Muscle of arm (tissue), 12 donors: ENCODE measurements around the gene GFRA1. TPM values are rescaled to one million over a fixed set of nuclear protein-coding genes. Genes with fewer than 3 reads are reported as not detected.

Experiments used
- DNase-seq: peaks from one replicate; pipeline ENCODE4 v3.0.0-alpha.2; 2013
- polyA plus RNA-seq, 12 donors: library from polyadenylated mRNA; unstranded; fragments of 120-200 nt; gene quantifications; one replicate each; pipeline ENCODE4 v1.2.1, GENCODE V29; 2013; ENCODE audit not compliant: insufficient read length in 12 of 12

The GFRA1 gene
- polyA plus RNA-seq, 12 donors, result 29.9 to 45.1 (median 35.1) TPM; not detected in 1

GRCh38 chr10:116163333-116164131 lies 109.5 kb downstream of the GFRA1 start:
- no peak for DNase-seq

GRCh38 chr10:116162851-116163250 lies 110.2 kb downstream of the GFRA1 start:
- no peak for DNase-seq

GRCh38 chr10:116160271-116160670 lies 112.7 kb downstream of the GFRA1 start:
- DNase-seq, result no peak

- no peak for DNase-seq
Measured at GRCh38 chr10:116159197-116159596, 113.8 kb downstream of the GFRA1 start.

GRCh38 chr10:116158036-116158435 lies 115.0 kb downstream of the GFRA1 start:
- no peak for DNase-seq

GRCh38 chr10:116157485-116157884 lies 115.5 kb downstream of the GFRA1 start:
- DNase-seq, result no peak

- DNase-seq, result no peak
Measured at GRCh38 chr10:116156819-116157218, 116.2 kb downstream of the GFRA1 start.

GRCh38 chr10:116155191-116155590 lies 117.8 kb downstream of the GFRA1 start:
- no peak for DNase-seq

GRCh38 chr10:116154651-116155050 lies 118.4 kb downstream of the GFRA1 start:
- no peak for DNase-seq

- no peak for DNase-seq
Measured at GRCh38 chr10:116151076-116151475, 121.9 kb downstream of the GFRA1 start.

GRCh38 chr10:116150606-116151005 lies 122.4 kb downstream of the GFRA1 start:
- no peak for DNase-seq

- no peak for DNase-seq
Measured at GRCh38 chr10:116147147-116147905, 125.7 kb downstream of the GFRA1 start.

GRCh38 chr10:116146372-116147140 lies 126.5 kb downstream of the GFRA1 start:
- DNase-seq, result no peak

- no peak for DNase-seq
Measured at GRCh38 chr10:116143673-116144222, 129.3 kb downstream of the GFRA1 start.

GRCh38 chr10:116141855-116142254 lies 131.2 kb downstream of the GFRA1 start:
- DNase-seq, result no peak

GRCh38 chr10:116141246-116141645 lies 131.8 kb downstream of the GFRA1 start:
- DNase-seq, result no peak

GRCh38 chr10:116139886-116140285 lies 133.1 kb downstream of the GFRA1 start:
- no peak for DNase-seq

- no peak for DNase-seq
Measured at GRCh38 chr10:116138897-116139296, 134.1 kb downstream of the GFRA1 start.

- no peak for DNase-seq
Measured at GRCh38 chr10:116136261-116136660, 136.7 kb downstream of the GFRA1 start.

- no peak for DNase-seq
Measured at GRCh38 chr10:116134322-116134721, 138.7 kb downstream of the GFRA1 start.

GRCh38 chr10:116133634-116134033 lies 139.4 kb downstream of the GFRA1 start:
- no peak for DNase-seq

GRCh38 chr10:116132780-116133399 lies 140.1 kb downstream of the GFRA1 start:
- no peak for DNase-seq
